Breast epithelium (tissue), 3 donors: Measurements from ENCODE around the gene HPS3.
"Not testable (repeated sequence)": the region's sequence is repeated elsewhere in the genome, so short reads cannot be mapped to it uniquely, and the experiment has no call there.

Source experiments
- CTCF ChIP-seq, 3 donors: fragments of 450-650 bp; IDR thresholded peaks; one replicate each; pipeline ENCODE4 v1.5.1; 2016 to 2017; ENCODE audit warnings: antibody characterized with exemption in 3 of 3, mild to moderate bottlenecking in 3 of 3, moderate library complexity in 3 of 3
- POLR2A ChIP-seq: fragments of 450-650 bp; IDR thresholded peaks from one replicate; pipeline ENCODE4 v1.6.1; 2016; ENCODE audit warnings: antibody characterized with exemption, mild to moderate bottlenecking, moderate library complexity
- POLR2AphosphoS5 ChIP-seq, 3 donors: sonication (generic); formaldehyde crosslinking; IDR thresholded peaks; one replicate each; pipeline ENCODE4 v1.6.1; 2017; ENCODE audit warnings: antibody characterized with exemption in 3 of 3

- TF ChIP-seq CTCF (IDR thresholded peaks at IDR 0.05); POLR2A; POLR2AphosphoS5 (IDR thresholded peaks at IDR 0.05): not testable (repeated sequence)
Measured at GRCh38 chr3:149196805-149197592, 67.6 kb downstream of the HPS3 start.
